ENCODE data around the gene ANKRD36C.
"Not testable (repeated sequence)": the region's sequence is repeated elsewhere in the genome, so short reads cannot be mapped to it uniquely, and the experiment has no call there.

The ANKRD36C gene

GRCh38 chr2:95991351-95992094, at the start of gene ANKRD36C:
Gene ANKRD36C, minus strand, starts transcription at chr2:95991824. Its CDS starts 116 bp downstream, at chr2:95991708.
- DNase-seq = not testable (repeated sequence)

DNA sequence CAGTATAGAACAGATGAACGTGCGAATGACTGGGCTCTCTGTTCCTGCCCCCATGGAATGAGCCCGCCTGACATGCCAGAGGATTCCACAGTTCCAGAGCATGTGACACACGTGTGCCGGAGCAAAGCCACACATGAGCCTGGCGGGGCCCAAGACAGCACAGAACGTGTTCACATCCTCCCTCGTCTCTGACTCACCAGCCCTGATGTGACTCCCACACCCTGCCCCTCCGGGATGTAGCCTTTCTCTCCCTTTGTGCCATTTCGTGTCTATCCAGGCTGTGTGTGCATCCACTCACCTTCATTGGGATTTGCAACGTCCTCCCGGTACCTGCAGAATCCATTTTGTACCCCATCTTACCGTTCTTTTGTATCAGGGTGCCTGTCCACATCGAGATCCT, 43.9 kb upstream of the ANKRD36C start:
- DNase-seq = not testable (repeated sequence)

GRCh38 chr2:96034792-96035191, 43.2 kb upstream of the ANKRD36C start, which contains the start of gene GPAT2:
Gene GPAT2, minus strand, starts transcription at chr2:96034916. Its CDS starts 2,557 bp downstream, at chr2:96032359.
- DNase-seq = not testable (repeated sequence)

DNA sequence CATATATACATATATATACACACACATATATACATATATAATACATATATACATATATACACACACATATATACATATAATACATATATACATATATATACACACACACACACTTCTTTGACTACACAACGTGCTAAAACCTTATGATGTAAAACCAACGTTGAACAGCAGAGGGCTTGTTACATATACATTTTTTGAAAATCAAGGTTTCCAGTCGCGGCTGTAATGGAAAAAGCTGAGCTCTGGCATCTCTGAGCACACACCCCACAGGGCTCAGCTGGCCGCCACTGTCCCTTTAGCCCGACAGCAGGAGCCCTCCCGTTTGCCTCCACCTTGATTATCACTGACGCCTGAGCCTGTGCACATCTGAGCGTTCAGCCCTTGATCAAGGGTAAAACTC, 42.4 kb upstream of the ANKRD36C start:
- DNase-seq = not testable (repeated sequence)

- DNase-seq = not testable (repeated sequence)
Observed at GRCh38 chr2:96027725-96028325, 36.2 kb upstream of the ANKRD36C start.

GRCh38 chr2:96025755-96026154, 34.1 kb upstream of the ANKRD36C start:
- not testable (repeated sequence) for DNase-seq

GRCh38 chr2:96025194-96025492, 33.5 kb upstream of the ANKRD36C start:
- DNase-seq = no peak

GRCh38 chr2:96024336-96025193, 32.9 kb upstream of the ANKRD36C start:
- no peak for DNase-seq

DNA sequence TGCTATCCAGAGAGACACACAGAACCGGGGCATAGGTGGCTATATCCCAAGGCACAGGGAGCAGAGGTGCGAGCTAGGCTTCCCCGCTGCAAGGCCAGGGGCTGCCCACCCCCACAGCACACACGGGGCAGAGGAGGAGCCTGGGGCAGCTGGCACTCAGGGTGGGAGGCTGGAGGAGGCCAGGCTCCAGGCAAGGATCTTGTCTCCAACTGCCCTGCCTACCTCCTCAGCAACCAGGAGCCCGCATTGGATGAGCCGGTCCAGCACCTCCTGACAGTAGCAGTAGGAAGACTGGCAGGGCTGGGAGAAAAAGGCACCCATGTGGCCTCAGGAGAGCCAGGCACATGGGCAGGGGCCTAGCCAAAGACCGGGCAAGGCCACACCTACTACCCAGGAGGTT, 32.1 kb upstream of the ANKRD36C start:
- not testable (repeated sequence) for DNase-seq

DNA sequence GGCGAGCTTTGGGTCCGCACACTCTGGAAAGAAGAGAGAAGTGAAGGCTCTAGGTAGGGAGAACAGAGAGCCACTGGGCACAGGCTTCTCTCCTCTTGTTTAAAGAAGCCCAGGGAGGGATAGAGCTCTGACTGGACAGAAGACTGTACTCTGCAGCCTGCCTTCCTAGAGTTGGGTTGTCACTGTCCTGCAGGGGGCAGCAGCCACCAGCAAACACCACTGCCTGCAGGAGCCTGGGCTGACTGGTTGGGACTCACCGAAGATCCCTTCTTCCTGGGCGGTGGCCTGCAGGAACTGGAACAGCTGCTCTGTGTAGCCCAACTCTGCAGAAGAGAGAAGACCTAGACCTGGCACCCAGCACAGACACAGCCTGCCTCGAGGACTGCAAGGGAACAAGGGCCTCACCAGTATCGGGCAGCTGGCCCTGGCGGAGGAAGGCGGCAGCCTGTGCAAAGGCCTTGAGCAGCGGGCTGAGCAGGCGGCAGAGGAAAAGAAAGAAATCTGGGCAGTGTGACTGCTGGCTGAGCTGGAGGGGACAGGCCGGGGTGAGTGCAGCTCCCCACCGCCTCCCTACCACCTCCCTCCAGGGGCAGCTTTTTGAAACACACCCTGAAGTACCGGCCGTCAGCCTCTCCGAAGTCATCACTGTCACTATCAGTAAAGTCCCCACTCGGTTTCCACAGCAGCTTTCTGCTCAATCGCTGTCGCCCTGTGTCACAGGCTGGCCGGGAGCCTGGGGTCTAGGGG, 31.2 kb upstream of the ANKRD36C start:
- DNase-seq = not testable (repeated sequence)

DNA sequence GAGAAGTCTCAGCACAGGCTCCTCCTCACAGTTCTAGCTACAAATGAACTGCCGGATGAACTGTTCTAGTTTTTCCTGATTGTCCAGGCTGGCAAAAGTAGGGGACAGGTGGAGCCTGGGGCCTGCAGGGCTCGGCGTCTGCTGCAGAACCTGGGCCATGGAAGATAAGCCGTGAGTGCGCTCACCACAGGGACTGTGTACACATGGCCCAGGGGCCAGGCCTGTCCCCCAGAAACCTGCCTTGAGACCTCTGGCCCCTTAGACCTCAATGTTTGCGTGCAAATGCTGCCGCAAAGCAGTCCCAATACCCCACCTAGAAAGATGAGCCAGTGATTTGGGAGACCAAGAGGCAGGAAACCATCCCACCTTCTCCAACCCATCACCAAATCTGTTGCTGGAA, 30.5 kb upstream of the ANKRD36C start:
- not testable (repeated sequence) for DNase-seq

- DNase-seq = not testable (repeated sequence)
Observed at GRCh38 chr2:96021142-96021541, 29.5 kb upstream of the ANKRD36C start.

- DNase-seq = not testable (repeated sequence)
Observed at GRCh38 chr2:96019909-96020590, 28.4 kb upstream of the ANKRD36C start.

DNA sequence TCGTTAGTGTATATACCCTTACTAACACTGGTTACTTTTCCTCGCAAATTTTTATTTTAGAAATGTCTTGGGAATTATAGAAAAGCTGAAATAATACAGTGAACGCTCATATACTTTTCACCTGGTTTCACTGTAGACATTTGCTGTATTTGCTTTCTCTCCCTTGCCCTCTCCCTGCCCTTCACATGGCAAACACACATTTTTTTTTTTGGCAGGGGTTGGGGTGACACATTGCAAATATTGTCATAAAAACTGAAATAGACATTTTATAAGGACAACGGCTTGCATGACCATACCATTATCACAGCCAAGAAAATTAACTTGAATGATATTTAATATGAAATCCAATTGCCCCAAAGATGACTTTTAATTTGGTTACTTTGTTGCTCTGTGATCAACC, 24.7 kb upstream of the ANKRD36C start:
- not testable (repeated sequence) for DNase-seq

DNA sequence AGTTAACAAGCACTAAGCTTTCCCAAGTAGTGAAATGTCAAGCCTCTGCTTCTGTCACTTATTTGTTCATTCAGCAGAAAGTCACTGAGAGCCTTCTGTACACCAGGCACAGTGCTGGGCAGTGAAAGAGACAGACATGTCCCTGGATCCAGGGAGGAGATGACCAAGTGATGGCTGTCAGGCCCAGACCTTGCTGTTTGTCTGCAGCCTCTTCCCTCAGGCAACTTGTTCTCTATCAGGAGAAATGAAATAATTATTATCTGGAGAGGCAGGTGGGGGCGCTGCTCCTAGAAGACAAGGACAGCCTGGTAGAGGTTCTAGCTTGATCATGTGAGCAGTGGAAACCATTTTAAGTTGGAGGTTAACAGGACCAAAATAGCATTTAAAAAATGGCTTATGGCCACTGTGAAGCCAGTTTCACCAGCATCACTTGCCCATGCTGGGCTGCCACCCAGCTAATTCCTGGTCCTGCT, 21.2 kb upstream of the ANKRD36C start:
- not testable (repeated sequence) for DNase-seq

GRCh38 chr2:96012086-96012791, 20.6 kb upstream of the ANKRD36C start:
- DNase-seq = not testable (repeated sequence)

DNA sequence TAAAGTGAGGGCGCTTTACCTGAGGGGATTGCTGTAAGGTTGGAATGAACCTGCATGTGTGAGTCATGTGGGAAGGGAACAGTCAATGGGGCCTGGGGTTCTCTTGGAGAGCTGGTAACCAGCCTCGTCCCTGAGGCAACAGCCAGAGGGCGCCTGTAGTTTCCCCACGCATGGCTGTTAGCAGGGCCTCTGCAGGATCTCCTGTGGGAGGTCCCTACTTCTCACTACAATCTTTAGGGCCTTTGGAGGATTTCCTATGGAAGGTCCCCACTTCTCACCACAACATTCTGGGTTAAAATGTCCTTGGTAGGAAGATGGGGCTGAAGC, 19.5 kb upstream of the ANKRD36C start:
- not testable (repeated sequence) for DNase-seq

DNA sequence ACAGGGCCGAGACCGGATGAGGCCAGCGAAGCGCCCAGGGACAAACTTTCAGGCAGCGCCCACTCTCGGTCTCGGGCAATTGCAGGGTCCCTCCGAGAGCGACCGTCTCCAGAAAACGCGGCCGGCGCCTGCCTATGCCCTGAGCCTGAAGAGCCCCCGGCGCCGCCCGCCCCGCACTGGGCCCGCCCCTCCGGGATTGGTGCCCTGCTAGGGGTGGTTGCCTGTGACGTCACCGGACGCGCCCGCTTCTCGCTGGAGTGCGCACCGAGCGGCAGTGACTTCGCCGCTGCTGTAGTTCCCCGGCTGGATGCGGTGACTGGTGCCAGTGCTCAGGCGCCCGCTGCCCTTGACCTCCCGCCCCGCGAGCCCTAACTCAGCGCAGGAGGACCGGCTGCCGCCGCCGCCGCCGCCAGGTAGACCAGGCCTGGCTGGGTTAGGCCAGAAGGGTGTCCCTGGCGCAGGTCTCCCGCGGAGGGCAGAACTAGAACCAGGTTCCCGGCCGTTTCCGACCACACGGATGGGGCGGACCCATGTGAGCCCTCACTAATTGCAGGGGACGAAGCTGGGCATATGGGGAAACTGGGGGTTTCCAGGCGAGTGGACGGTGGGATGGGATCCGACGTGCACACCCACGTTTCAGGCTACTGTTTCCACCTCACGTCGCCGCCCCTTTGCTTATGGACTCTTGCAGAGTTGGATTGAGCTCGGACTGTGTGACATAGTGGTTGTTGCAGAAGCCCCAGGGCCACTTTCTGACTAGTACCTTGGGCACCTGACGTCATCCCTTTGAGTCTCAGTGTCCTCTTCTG, 18.9 kb upstream of the ANKRD36C start:
- DNase-seq = not testable (repeated sequence)

GRCh38 chr2:96009833-96010232, 18.2 kb upstream of the ANKRD36C start:
- not testable (repeated sequence) for DNase-seq

DNA sequence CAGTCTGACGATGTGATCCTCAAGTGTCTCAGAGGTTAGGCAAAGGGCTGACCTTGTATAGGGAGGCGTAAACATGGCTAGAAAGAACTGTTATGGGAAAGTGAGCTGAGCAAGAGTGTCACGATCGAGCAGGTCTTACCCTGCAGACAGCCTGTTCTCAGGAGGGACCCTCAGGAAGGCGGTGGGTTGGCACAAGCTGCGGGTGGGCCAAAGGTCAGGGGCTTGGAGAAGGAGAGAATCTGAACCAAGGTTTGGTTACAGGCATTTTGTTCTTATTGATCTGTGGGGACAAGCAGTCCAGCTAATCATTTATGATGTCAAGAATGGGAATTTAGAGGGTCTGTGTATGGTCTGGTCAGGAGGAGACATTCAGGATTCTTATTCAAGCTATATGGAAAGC, 16.4 kb upstream of the ANKRD36C start:
- DNase-seq = not testable (repeated sequence)

Data from NCI-H774 (cell line).